ENCODE data around the gene SARDH.
A peak's percentile ranks its signal among the peaks of the same experiment; 100 is the strongest.

Gene SARDH

DNA sequence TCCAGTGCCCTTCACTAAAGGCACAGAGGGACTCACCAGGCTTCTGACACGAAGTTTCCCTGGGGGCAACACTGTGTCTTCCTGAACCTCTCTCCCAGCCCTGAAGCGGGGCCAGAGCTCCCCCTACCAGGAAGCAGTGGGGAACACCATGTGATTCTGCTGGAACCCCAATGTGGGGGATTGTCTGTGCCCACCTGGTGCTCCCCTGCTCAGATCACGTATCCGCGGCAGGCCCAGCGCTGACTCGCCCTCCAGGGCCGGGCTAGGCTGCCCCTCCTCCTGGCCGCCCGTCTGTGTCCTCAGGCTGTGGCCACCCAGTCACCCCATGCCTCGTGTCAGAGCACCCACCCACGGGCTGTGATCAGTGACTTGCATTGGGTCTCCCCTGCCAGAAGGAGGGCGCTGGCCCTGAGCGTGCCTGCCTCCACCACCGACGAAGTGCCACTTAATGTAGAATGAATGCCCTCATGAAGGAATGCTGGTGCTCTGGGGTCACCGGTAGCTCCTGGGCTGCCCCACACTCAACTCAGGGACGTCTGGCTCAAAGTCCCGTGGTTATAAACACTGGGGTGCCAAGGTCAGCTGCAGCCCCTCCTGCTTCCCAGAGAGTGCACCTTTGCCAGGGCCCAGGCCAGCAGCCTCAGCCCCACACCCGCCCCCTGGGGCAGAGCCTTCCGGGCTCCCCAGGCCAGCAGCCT is 22.1 kb downstream of the SARDH start:
- DNase-seq (ENCODE audit: low read depth in 3 of 3, low spot score in 1 of 3) = no peak

DNA sequence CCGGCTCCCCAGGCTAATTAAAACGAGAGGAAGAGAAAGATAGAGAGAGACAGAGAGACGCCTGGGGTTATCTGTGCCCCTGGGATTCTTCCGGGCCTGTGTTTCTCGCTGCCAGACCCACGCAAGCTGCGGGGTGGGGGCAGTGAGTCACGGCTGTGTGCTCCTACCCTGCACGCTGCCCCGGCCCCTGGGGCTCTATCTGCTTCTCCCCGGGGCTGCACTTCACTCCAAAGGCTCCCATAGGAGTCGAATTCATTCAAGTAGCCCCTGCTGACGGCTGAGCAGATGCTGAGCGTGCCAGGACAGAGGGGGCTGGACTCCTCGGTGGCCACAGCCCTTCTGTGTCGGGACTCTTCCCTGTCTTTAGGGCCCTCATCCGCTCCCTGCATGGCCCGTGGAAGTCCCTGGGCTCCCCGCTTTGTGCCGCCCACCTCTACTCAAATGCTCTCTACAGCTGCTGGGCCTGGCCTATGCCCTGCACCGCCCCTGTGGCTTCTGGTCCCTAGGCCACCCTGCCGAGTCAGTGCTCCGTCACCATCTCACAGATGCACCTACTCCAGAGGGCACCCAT is 22.8 kb downstream of the SARDH start:
- no peak for DNase-seq (ENCODE audit: low read depth in 3 of 3, low spot score in 1 of 3)

DNA sequence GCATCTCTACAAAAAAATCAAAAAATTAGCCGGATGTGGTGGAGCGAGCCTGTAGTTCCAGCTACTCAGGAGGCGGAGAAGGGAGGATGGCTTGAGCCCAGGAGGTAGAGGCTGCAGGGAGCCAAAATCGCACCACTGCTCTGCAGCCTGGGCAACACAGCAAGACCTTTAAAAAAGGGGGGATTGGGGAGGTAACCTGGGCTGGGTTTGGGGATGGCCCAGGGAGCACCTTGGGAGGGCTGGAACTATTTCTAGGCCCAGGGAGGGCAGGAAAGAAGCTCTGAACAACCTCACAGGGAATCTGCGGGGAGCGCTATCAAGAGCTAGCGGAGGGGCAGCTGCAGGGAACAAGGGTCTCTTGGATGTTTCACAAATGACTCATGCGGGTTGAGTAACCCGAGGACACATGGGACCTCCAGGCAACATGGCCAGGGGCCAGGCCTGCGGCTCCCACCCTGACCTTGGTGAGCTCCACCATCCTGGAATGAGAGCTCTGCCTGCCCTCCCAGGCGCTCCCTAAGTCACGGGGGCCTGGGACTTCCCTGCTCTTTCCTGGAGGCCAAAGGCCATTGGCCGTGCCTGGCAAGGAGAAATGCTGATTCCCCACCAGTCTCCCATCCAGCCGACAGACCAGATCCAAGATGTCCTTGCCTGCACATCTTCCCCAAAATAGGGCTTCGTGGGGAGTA is 23.4 kb downstream of the SARDH start:
- DNase-seq (ENCODE audit: low read depth in 3 of 3, low spot score in 1 of 3) = no peak

DNA sequence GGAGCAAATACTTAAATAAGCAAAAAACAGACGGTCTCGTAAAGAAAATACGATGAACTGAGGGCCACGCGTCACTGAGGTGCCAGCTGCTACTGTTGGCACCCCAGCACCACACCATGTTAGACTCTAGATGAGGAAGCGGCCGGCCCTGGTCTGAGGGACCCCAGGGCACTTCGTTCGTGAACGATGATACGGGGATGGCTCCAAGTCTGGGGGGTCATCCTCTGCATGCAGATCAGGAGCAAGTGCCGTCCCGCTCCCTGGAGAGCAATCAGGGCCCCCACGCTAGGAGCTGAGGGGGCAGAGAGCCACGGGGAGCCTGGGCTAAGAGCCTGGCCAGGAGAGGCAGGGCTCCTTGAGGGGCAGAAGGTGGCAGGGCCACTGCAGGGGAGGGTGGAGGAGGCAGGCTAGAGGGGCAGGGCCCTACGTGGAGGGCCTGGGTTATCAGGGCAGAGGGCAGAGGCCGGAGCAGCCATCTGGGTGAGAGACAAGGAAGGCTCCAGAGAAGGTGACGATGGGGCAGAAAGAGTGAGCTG is 24.1 kb downstream of the SARDH start:
- no peak for DNase-seq (ENCODE audit: low read depth in 3 of 3, low spot score in 1 of 3)

- DNase-seq (ENCODE audit: low read depth in 3 of 3, low spot score in 1 of 3) = no peak
These were observed 24.8 kb downstream of the SARDH start for GRCh38 chr9:133713150-133713959.

DNA sequence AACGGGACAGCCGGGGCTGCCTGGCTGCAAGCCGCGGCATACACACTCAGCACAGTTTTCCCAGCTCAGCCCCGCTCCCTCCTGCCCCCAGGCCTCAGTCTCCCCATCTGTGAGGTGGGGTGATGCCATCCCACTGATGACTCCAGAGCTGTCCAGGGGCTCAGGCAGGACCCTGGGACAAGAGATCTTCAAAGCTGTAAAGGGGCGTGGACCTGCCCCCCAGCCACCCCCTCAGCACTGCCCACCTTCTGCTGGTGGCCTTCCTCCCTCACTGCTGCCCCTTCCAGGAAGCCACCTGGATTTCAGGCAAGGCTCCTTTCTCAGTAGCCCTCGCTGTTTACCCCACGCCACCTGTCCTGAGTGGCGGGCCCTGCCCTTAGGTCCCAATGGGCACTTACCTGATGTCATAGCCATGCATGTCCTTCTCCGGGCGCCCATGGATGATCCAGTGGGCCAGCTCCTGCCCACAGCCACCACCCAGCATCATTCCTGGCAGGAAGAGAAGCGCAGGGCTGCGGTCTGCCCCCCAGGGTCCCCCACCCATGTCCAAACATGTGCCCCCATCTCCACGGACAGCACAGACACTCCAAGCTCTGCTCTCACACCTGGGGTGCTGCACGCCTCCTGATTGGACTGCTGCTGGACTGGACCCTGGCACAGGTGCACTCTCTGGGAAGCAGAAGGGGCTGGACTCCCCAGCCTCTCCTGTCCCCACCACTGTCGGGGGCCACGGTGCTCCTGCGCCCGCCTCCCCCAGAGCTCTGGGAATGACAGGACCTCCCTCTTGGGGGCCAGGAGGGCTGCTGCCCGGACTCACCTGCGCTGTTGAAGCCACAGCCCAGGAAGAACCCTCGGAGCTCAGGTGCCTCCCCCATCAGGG is 25.7 kb downstream of the SARDH start:
- DNase-seq (ENCODE audit: low read depth in 3 of 3, low spot score in 1 of 3) = no peak

DNA sequence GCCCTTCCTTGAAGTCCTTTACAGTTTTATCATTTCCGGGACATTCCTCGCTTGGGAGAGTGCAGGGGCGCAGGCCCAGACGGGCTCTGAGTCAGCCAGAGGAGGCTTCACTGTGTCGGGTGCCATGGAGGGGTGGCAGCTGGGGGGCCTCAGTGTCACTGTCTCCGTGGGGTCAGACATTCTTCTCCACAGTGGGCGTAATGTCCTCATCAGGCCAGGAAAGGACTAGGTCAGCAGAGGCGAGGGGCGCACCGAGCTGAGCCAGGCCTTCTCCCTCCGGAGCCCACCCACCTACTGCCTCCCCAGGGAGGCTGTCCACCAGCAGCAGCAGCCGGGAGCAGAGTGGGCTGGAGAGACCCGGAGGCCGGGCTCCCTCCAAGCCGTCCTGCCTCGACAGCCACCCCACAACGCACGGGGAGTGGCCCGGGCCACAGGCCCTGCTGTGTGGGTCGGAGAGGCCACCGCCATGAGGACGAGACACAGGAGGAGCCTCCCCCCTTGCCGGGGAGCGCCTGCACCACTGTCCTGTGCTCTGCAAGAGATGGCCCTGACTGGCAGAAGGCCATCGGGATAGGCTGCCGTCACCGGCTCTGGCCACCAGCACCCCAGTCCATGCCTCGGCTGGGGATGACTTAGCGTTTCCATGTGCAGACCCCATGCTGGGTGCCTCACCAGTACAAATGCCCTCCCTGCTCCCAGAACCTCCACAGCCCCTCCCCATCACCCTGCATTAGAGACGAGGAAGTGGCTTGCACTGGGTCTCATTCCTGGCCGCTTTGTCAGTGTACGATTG is 26.5 kb downstream of the SARDH start:
- DNase-seq (ENCODE audit: low read depth in 3 of 3, low spot score in 1 of 3) = no peak

DNA sequence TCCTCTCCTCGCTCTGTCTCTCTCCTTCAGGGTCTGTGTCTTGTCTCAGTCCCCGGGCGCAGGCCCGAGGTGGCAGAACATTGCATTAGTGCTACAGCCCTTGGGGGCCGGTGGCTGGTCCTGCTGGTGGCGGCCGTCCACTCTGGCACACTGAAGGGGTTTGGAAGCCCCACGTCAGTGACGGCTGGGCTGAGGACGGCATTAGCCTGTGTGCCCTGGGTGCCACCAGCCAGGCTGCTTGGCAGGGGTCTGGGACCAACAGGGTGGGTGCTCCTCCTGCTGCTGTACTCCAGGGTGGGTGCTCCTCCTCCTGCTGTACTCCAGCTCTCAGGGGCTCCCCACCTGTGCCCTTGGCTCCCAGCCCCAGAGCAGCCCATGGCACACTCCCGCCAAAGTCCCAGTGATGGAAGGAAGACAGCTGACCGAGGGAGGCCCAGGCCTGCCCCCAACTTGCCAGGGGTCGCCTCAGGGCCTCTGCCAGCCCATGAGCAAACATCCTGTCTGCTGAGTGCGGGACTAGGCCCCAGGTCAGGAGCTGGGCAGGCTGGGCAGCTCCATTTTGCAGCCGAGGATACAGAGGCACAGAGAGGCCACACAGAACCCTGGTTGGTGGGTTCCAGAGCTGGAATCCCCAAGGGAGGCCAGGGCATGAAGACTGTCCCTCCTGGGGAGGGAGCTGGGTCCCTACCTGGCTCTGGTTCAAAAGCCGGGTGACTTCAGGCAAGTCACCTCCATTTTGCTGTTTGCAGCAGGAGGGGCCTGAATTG is 27.3 kb downstream of the SARDH start:
- DNase-seq (ENCODE audit: low read depth in 3 of 3, low spot score in 1 of 3) = no peak

GRCh38 chr9:133709691-133710571 is 28.2 kb downstream of the SARDH start:
- DNase-seq (ENCODE audit: low read depth in 3 of 3, low spot score in 1 of 3) = no peak

- peak in 2 of 3 donors; percentile 35 to 56 for DNase-seq (ENCODE audit: low read depth in 3 of 3, low spot score in 1 of 3)
These were observed 29.0 kb downstream of the SARDH start for GRCh38 chr9:133709015-133709611.

DNA sequence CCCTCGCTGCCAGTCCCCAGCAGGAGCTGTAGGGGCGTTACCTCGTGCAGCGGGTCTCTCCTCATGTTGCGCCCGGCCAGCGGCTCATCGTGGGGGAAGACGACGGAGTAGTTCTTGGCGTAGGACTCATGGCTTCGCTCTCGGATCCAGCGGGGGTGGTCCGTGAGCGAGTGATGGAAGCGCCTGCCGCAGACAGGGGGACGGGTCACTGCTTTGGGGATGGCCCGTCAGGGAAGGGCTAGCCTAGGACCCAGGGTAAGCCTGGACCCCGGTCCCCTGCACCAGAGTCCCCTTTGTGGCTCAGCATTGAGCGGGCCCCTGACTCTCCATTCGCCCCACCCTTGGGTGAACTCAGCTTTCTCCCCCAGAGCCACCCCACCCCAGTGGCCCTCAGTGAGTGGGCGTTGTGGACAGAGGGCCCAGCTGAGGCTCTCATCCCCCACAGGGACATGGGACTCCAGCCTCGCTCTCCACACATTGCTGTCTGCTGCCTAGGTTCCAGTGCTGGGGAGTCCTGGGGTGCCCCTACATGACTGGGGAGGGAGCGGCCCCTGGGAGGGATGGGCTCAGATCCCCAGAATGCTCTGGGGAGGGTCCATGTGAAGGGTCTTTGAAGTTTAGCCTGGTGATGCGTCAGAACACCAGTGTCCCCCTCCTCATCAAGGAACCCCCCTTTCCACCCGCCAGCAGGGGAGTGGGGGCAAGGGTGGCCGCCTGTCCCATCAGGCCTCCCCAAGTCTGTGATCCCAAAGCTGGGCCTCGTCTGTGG is 29.7 kb downstream of the SARDH start:
- DNase-seq (ENCODE audit: low read depth in 3 of 3, low spot score in 1 of 3) = no peak

DNA sequence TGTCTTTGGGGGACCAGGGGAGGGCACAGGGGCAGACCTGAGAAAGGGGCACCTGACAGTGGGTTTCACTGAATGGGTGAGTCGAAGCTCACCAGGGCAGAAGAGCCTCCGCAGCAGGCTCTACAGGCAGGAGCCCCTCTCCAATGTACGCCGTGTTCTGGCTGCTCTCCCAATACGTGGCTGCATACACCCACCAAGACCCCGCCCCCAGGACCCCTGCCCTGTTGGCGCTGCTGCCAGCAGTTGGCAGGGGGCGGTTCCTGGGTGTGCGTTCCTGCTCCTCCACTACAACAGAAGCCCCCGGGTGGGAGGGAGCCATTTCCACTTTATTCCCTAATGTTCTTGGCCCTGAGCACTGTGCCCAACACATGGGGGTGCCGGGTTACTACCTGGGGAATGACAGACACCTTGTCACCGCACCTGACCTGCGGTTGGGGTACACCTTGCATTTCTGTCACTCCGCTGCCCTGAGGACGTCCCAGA is 30.3 kb downstream of the SARDH start:
- no peak for DNase-seq (ENCODE audit: low read depth in 3 of 3, low spot score in 1 of 3)

GRCh38 chr9:133707065-133707762 is 30.9 kb downstream of the SARDH start:
- DNase-seq (ENCODE audit: low read depth in 3 of 3, low spot score in 1 of 3) = no peak

GRCh38 chr9:133706307-133707050 is 31.7 kb downstream of the SARDH start:
- DNase-seq (ENCODE audit: low read depth in 3 of 3, low spot score in 1 of 3) = no peak

DNA sequence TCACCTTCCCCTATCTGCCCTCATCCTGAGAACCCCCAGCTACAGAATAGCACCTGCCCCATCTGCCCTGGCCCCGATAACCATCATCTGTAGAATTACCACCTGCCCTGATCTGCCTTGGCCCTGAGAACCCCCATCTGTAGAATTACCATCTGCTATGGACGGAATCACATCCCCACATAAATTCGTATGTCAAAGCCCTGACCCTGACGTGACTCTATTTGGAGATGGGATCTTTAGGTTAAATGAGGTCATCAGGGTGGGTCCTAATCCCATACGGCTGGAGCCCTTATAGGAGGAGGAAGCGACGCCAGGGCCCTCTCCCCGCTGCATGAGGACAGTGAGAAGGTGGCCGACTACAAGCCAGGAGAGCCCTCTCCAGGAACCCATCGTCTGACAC is 32.6 kb downstream of the SARDH start:
- DNase-seq (ENCODE audit: low read depth in 3 of 3, low spot score in 1 of 3) = no peak
